ENCODE data around the gene NEURL1.

NEURL1 gene

GRCh38 chr10:103549349-103549685 lies 55.8 kb downstream of the NEURL1 start:
- peak in 1 of 2 experiments; percentile 80 for DNase-seq

GRCh38 chr10:103550229-103550628 lies 56.7 kb downstream of the NEURL1 start:
- DNase-seq = no peak

GRCh38 chr10:103551619-103552602 lies 58.4 kb downstream of the NEURL1 start:
- no peak for DNase-seq

GRCh38 chr10:103552856-103553742 lies 59.6 kb downstream of the NEURL1 start:
- DNase-seq = no peak

- no peak for DNase-seq
Observed at GRCh38 chr10:103553743-103554487, 60.4 kb downstream of the NEURL1 start.

- peak; percentile 24 to 60 for DNase-seq
Observed at GRCh38 chr10:103554488-103555324, 61.2 kb downstream of the NEURL1 start.

- no peak for DNase-seq
Observed at GRCh38 chr10:103555325-103555649, 61.8 kb downstream of the NEURL1 start.

- DNase-seq = no peak
Observed at GRCh38 chr10:103555712-103556111, 62.2 kb downstream of the NEURL1 start.

GRCh38 chr10:103556383-103557007 lies 63.0 kb downstream of the NEURL1 start:
- DNase-seq = peak; percentile 35 to 65

GRCh38 chr10:103557455-103557854 lies 64.0 kb downstream of the NEURL1 start:
- no peak for DNase-seq

GRCh38 chr10:103558911-103559310 lies 65.4 kb downstream of the NEURL1 start:
- no peak for DNase-seq

GRCh38 chr10:103559776-103560175 lies 66.3 kb downstream of the NEURL1 start:
- no peak for DNase-seq

- DNase-seq = no peak
Observed at GRCh38 chr10:103560886-103561285, 67.4 kb downstream of the NEURL1 start.

- no peak for DNase-seq
Observed at GRCh38 chr10:103562383-103562782, 68.9 kb downstream of the NEURL1 start.

GRCh38 chr10:103563231-103564115 lies 70.0 kb downstream of the NEURL1 start:
- DNase-seq = no peak

GRCh38 chr10:103564116-103564501 lies 70.6 kb downstream of the NEURL1 start:
- DNase-seq = no peak

- no peak for DNase-seq
Observed at GRCh38 chr10:103564776-103565520, 71.4 kb downstream of the NEURL1 start.

GRCh38 chr10:103566536-103566935 lies 73.0 kb downstream of the NEURL1 start:
- no peak for DNase-seq

- DNase-seq = no peak
Observed at GRCh38 chr10:103568505-103568904, 75.0 kb downstream of the NEURL1 start.

GRCh38 chr10:103569896-103570295 lies 76.4 kb downstream of the NEURL1 start:
- no peak for DNase-seq

Measured in cerebellar nuclear complex (tissue), 1 donor.